Measurements from ENCODE around the gene VWA3B. TPM values are rescaled to one million over a fixed set of nuclear protein-coding genes. Genes with fewer than 3 reads are reported as not detected.

Gene VWA3B
- polyA plus RNA-seq, 3 donors: not detected

GRCh38 chr2:98065808-98066207 lies 21.2 kb upstream of the VWA3B start:
- H2AFZ ChIP-seq (ENCODE audit: insufficient read depth, low read depth, low read length, poor library complexity, severe bottlenecking): no peak overlapping the region
- H4K20me1 ChIP-seq (ENCODE audit: insufficient read depth, low read length): no peaks in the 10 kb centered on the region
- intact Hi-C loops (cut with micrococcal nuclease): no loop called here
- peaks cover 2 to 5% of the 10 kb centered on the region in 2 donors for H3K27me3 ChIP-seq (ENCODE audit: control insufficient read depth in 2 of 2, insufficient read depth in 2 of 2, low read length in 2 of 2)
- H3K9me3 ChIP-seq (replicated peaks in 1 of 2; ENCODE audit: control insufficient read depth in 1 of 2, insufficient read depth in 1 of 2, low read length in 2 of 2): no peaks in the 10 kb centered on the region
- no peak overlapping the region for H3K4me3 ChIP-seq (replicated peaks in 1 of 3; ENCODE audit: low read depth in 2 of 3, low read length in 3 of 3)
- H3K27me3 Mint-ChIP-seq (ENCODE audit: low read depth in 3 of 3): peaks cover 6% of the 10 kb centered on the region in 3 donors
- WGBS (ENCODE audit: insufficient coverage): 90% methylated on average over 1 of the region's 4 CpGs
- H3K4me3 Mint-ChIP-seq: no peak overlapping the region
- H3K36me3 Mint-ChIP-seq: no peaks in the 10 kb centered on the region
- TF ChIP-seq CTCF (IDR thresholded peaks at IDR 0.05): no peak
- no peak overlapping the region for H3K27ac ChIP-seq (ENCODE audit: low read depth in 1 of 2, low read length in 2 of 2)
- H3K79me2 ChIP-seq (ENCODE audit: insufficient read depth, low read length): no peaks in the 10 kb centered on the region
- H3K4me1 ChIP-seq (ENCODE audit: control insufficient read depth in 1 of 2, insufficient read depth in 2 of 2, low read length in 2 of 2): no peaks in the 10 kb centered on the region
- H3K9me3 Mint-ChIP-seq: peaks cover 0 to 8% (median 3%) of the 10 kb centered on the region in 7 donors
- no peak overlapping the region for H3K9ac ChIP-seq (ENCODE audit: insufficient read depth, low read length, poor library complexity, severe bottlenecking)
- no peak for DNase-seq
- H3K4me1 Mint-ChIP-seq: peaks cover 2% of the 10 kb centered on the region
- no peak overlapping the region for H3K4me2 ChIP-seq (replicated peaks; ENCODE audit: extremely low read depth, low read length, poor library complexity, severe bottlenecking)
- H3K27ac Mint-ChIP-seq: no peak overlapping the region
- H3K36me3 ChIP-seq (replicated peaks in 1 of 2; ENCODE audit: control insufficient read depth in 1 of 2, insufficient read depth in 2 of 2, low read length in 2 of 2): no peaks in the 10 kb centered on the region

DNA sequence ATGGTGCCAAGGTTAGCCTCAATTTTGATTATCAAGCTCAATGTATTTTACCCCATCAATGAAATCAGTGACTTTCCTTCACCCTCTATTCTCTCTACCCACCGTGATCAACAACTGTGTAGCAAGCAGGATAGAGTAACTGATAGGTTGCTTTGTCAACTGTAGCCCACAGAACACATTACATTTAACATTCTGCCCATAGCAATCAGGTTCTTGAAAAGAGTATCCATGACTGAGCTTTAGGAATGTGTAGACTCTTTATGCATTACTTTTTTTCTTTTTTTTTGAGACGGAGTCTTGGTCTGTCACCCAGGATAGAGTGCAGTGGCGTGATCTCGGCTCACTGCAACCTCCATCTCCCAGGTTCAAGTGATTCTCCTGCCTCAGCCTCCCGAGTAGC lies 19.8 kb upstream of the VWA3B start:
- Mint-ChIP-seq H3K27ac (no peak overlapping the region), H3K4me1 (peaks cover 2% of the 10 kb centered on the region), H3K9me3 (peaks cover 0 to 3% (median 2%) of the 10 kb centered on the region in 7 donors), H3K27me3 (ENCODE audit: low read depth in 3 of 3) (peaks cover 3 to 6% (median 6%) of the 10 kb centered on the region in 3 donors), H3K36me3 (no peaks in the 10 kb centered on the region), H3K4me3 (no peak overlapping the region)
- Histone ChIP-seq H3K27me3 (ENCODE audit: control insufficient read depth in 2 of 2, insufficient read depth in 2 of 2, low read length in 2 of 2) (peaks cover 2 to 8% of the 10 kb centered on the region in 2 donors), H3K27ac (ENCODE audit: low read depth in 1 of 2, low read length in 2 of 2) (no peak overlapping the region), H3K4me3 (replicated peaks in 1 of 3; ENCODE audit: low read depth in 2 of 3, low read length in 3 of 3) (no peak overlapping the region), H2AFZ (ENCODE audit: insufficient read depth, low read depth, low read length, poor library complexity, severe bottlenecking) (no peak overlapping the region), H4K20me1 (ENCODE audit: insufficient read depth, low read length) (no peaks in the 10 kb centered on the region), H3K9me3 (replicated peaks in 1 of 2; ENCODE audit: control insufficient read depth in 1 of 2, insufficient read depth in 1 of 2, low read length in 2 of 2) (no peaks in the 10 kb centered on the region), H3K36me3 (replicated peaks in 1 of 2; ENCODE audit: control insufficient read depth in 1 of 2, insufficient read depth in 2 of 2, low read length in 2 of 2) (no peaks in the 10 kb centered on the region), H3K9ac (ENCODE audit: insufficient read depth, low read length, poor library complexity, severe bottlenecking) (no peak overlapping the region), H3K4me1 (ENCODE audit: control insufficient read depth in 1 of 2, insufficient read depth in 2 of 2, low read length in 2 of 2) (no peaks in the 10 kb centered on the region), H3K4me2 (replicated peaks; ENCODE audit: extremely low read depth, low read length, poor library complexity, severe bottlenecking) (no peak overlapping the region), H3K79me2 (ENCODE audit: insufficient read depth, low read length) (no peaks in the 10 kb centered on the region)
- 90% methylated on average over 2 of the region's 5 CpGs for WGBS (ENCODE audit: insufficient coverage)
- TF ChIP-seq CTCF (IDR thresholded peaks at IDR 0.05): no peak
- no peak for DNase-seq
- intact Hi-C loops (cut with micrococcal nuclease): no loop called here

Measured in CD14-positive monocyte (primary cell).